GM21447 (cell line): Measurements from ENCODE around the gene TCTN1.
"Not testable (repeated sequence)": the region's sequence is repeated elsewhere in the genome, so short reads cannot be mapped to it uniquely, and the experiment has no call there.

Experiments
- ATAC-seq: cut with Tn5 transposase; IDR thresholded peaks from one replicate; pipeline ENCODE4 v1.9.1; 2021; ENCODE audit not compliant: unreplicated experiment

TCTN1 gene

GRCh38 chr12:110637869-110638441, 24.0 kb downstream of the TCTN1 start:
- ATAC-seq, result no peak

- ATAC-seq, result no peak
Observed at GRCh38 chr12:110638796-110639195, 24.9 kb downstream of the TCTN1 start.

DNA sequence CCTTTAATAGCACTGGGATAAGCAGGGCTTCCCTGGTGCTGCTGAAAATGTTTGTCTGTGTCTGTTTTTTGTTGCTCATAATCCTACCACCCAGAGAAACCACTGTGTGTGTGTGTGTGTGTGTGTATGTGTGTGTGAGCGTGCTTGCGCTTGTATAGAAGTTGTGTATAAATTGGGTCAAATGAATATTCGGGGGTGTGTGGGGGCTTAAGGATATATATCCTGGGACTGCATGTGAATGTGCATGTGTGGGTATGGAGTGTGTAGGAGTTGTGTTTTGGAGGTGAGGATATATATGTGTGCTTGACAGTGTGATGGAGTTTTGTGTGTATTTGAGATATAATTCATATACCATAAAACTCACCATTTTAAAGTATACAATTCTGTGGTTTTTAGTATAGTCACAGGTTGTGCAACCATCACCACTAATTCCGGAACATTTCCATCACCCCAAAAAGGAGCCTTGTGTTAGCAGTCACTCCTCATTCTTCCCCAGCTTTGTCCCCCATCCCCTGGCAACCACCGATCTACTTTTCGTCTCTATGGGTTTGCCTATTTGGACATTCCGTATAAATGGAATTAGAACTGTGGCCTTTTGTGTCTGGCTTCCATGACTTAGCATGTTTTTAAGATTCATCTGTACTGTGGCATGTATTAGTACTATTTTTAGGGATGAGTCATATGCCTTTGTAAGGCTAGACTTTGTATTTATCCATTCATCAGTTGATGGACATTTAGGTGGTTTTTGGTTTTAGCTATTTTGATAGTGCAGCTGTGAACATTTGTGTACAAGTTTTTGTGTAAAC, 25.6 kb downstream of the TCTN1 start:
- no peak for ATAC-seq

- no peak for ATAC-seq
Observed at GRCh38 chr12:110640275-110641025, 26.5 kb downstream of the TCTN1 start.

DNA sequence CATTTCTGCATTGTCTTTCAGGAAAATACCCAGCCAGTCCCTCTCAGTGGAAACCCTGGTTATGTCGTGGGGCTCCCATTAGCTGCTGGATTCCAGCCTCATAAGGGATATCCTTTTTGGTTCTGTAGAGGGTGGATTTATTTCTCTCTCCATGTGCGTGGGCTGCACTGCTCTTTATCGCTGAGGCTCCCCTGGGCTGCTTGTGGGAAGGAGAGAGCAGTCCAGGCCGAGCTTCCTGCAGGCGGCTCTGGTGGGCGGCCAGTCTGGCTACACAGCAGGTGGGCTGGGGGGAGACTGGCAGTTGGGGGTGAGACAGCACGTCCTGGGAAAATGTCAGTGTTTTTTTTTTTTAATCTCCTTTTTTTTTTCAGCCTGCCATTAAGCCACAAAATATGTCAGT, 27.6 kb downstream of the TCTN1 start:
- no peak for ATAC-seq

GRCh38 chr12:110647631-110648040, 33.7 kb downstream of the TCTN1 start:
- ATAC-seq, result peak; percentile 83

DNA sequence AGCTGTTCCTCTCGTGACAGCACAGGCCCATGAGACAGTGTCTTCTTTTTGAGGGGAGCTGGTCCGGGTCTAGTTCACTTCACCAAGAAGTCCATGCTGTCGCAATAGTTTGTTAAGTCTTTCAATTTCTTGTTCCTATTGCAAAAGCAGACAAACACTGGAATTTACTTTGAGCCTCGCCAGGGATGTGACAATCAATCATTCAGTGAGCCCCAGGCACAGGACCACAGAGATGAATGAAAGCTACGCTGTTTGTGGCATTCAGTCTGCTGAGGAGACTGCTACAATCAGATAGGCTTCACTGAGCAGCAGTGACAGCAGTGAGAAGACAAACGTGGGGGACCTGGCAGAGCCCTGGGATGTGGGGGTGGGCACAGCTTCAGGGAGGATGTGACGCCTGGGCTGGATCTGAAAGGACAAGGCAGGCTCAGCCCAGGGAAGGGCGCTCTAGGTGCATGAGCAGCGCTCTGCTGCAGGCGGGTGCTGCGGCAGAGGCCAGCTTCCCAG, 35.5 kb downstream of the TCTN1 start:
- ATAC-seq, result no peak

- ATAC-seq, result not testable (repeated sequence)
Observed at GRCh38 chr12:110654238-110654637, 40.3 kb downstream of the TCTN1 start.

GRCh38 chr12:110656071-110656655, 42.2 kb downstream of the TCTN1 start:
- no peak for ATAC-seq

GRCh38 chr12:110657747-110658146, 43.8 kb downstream of the TCTN1 start:
- ATAC-seq, result no peak

DNA sequence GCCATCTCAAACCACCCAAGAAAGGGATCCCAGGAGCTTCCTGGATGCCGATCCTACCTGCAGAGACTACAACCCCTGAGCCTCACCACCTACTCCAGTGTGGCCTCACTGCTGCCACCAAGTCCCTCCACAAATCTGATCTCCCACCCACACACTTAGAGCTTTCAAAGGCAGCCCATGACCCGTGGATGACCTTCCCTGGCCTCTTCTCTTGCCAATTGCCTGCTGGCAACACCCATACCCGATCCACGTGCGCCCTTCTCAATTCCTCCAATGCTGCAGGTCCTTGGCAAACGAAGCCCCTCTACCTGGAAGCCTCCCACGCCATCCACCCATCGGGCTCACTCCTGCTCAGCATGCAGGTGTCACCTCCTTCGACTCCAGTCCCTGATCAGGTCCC, 44.3 kb downstream of the TCTN1 start:
- no peak for ATAC-seq

- ATAC-seq, result no peak
Observed at GRCh38 chr12:110658878-110659277, 44.9 kb downstream of the TCTN1 start.

- peak; percentile 85 for ATAC-seq
Observed at GRCh38 chr12:110661337-110661972, 47.5 kb downstream of the TCTN1 start.

DNA sequence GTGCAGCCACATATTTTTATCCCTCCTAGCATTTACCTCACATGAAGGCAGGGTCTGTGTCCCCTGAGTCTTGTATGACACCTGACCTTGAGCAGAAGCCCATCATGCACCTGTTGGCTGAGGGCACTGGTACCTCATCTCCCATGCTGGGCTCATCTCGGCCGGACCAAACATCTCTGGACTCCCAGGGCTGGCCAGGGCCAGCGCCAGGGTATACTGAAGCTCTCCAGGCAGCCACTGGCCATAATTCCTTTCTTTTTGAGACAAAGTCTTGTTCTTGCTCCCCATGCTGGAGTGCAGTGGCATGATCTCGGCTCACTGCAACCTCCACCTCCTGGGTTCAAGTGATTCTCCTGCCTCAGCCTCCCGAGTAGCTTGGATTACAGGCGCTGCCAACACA, 53.0 kb downstream of the TCTN1 start:
- ATAC-seq, result no peak

DNA sequence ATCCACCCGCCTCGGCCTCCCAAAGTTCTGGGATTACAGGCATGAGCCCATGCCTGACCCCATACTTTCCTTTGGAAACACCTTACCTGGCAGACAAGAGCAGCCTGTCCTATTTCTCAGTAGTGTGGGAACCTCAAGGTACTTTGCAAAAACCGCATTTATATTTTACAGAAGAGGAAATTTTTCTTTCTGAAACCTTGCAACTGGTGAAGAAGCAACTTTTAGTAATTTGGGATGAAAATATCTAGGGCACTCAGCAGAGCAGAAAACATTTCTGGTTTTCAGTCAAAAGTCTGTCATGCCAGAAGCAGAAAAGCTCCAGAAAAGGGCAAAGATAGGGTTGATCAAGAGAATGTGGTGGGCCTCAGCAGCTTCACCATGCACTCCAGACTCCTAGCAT, 53.7 kb downstream of the TCTN1 start:
- ATAC-seq, result no peak

- ATAC-seq, result peak; percentile 6
Observed at GRCh38 chr12:110668480-110669192, 54.7 kb downstream of the TCTN1 start.

GRCh38 chr12:110669193-110669502, 55.2 kb downstream of the TCTN1 start:
- ATAC-seq, result peak; percentile 35

GRCh38 chr12:110670161-110670701, 56.3 kb downstream of the TCTN1 start:
- ATAC-seq, result peak; percentile 49

- ATAC-seq, result no peak
Observed at GRCh38 chr12:110676171-110676570, 62.2 kb downstream of the TCTN1 start.
